HG03135 (cell line): ENCODE measurements around the gene CBLN3.
A peak's percentile ranks its signal among the peaks of the same experiment; 100 is the strongest.

Experiments
- ATAC-seq: cut with Tn5 transposase; IDR thresholded peaks from one replicate; pipeline ENCODE4 v1.9.1; 2021; ENCODE audit warnings: mild to moderate bottlenecking, moderate library complexity; ENCODE audit not compliant: unreplicated experiment

Gene CBLN3

DNA sequence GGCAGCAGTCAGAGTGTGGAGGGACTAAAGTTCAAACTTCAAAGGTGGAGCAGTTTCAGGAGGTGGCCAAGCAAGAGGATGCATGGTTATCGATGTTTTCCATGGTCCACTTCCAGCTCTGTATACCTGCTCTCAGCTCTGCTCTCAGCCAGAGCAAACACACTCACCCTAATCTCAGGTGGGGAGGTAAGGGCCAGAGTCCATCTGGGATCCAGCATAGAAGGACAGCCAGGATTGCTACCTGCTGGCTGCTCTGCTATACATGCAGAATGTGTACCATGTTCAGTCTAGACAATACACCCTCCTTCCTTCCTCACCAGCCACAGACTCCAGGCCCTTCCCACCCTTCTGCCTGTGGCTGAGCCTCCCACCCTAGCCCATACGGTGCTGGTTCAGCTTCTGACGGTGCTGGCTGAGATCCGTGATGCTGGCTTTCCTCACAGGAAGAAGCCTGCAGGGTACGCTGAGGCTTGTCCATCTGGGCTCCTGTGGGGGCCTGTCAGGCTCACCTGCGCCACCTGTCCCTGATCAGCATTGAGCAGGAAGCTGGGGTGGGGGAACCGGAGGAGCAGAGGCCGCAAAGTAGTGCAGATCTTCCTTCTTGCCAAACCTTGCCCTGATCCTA is 2.4 kb downstream of the CBLN3 start:
- ATAC-seq, result no peak

DNA sequence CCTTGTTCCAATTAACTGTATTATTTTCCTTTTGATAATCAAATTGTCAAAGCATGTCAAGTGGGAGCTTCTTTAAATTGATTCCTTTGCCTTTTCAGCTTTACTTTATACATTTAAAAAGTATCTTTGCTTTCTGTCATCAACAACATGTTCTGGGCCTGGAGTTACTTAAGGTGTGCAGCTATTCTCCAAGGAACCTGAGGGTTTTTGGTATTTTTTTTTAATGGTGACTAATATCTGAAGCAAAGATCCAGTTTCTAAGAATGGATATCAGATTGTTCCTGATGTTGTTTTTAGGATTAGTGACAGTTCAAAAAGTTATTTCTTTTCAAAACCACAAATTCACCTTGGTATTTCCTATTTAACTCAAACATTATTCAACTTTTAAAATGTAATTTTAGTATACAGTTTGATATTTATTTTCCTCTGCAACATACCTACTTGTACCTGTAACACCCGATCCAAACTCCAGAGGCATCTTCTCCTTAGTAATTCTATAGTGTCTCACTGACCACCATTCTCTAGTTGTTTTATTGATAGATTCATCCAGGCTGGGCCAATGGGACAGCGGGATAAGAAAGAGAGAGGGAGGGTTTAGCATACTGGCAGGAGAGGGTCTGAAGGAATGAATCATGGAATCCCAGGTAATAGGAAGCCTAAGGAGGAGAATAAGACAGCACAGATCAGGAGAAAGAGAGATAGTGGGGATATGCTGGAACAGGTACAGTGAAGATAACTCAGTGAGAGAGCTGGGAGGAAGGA is 3.1 kb downstream of the CBLN3 start:
- no peak for ATAC-seq

- ATAC-seq, result no peak
These were observed 3.8 kb downstream of the CBLN3 start for GRCh38 chr14:24425704-24426103.

GRCh38 chr14:24422694-24423601 is 6.5 kb downstream of the CBLN3 start:
- no peak for ATAC-seq

DNA sequence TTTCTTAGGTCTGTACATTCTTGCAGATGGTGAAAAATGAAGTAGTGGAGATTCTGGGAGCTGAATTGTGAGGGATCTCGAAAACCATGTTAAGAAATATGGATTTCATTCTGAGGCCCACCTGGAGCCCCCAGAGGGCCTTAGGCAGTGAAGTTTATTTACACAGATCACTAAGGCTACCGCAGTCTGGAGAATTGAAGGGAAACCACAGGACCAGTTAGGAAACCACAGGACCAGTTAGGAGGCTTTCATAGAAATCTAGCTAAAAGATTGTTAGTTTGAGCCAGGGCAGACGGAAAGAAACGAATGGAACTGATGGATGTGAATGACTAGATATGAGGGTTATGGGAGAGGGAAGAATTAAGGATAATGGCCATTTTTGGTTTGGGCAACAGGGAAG is 7.2 kb downstream of the CBLN3 start:
- no peak for ATAC-seq

DNA sequence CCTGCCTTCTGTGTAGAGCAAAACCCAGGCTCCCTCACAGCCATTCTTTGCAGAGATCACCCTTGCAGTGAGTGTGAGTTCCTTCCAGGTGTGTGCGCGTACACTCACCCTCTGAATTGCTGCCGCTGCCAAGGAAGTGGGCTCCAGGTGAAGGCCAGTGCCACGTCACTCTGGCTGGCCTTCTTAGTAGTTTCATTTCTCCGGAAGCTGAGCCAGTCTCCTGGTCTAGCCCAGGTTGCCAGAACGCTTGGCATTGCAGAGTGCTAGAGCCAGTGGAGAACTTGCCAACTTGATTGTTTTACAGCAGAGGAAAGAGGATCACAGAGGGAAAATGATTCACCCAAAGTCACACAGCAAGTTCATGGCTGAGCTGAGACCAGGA is 11.0 kb downstream of the CBLN3 start:
- ATAC-seq, result no peak

- no peak for ATAC-seq
These were observed 11.5 kb downstream of the CBLN3 start for GRCh38 chr14:24417832-24418491.

- no peak for ATAC-seq
These were observed 12.4 kb downstream of the CBLN3 start for GRCh38 chr14:24416932-24417619.

DNA sequence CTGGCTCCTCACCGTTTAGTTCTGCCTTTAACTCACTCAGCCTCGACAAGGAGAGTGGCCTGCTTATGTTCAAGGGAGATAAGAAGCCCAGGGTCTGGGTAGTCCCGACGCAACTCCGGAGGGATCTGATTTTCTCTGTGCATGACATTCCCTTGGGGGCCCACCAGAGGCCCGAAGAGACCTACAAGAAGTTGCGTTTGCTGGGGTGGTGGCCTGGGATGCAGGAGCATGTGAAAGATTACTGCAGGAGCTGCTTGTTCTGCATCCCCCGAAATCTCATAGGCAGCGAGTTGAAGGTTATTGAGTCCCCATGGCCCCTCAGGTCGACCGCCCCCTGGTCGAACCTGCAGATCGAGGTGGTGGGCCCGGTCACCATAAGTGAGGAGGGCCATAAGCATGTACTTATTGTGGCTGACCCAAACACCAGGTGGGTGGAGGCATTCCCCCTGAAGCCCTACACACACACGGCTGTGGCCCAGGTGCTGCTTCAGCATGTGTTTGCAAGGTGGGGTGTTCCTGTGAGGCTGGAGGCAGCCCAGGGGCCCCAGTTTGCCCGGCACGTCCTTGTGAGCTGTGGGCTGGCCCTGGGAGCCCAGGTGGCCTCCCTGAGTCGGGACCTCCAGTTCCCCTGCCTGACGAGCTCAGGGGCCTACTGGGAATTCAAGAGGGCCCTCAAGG is 13.1 kb downstream of the CBLN3 start:
- no peak for ATAC-seq

- no peak for ATAC-seq
These were observed 13.8 kb downstream of the CBLN3 start for GRCh38 chr14:24415421-24416253.

DNA sequence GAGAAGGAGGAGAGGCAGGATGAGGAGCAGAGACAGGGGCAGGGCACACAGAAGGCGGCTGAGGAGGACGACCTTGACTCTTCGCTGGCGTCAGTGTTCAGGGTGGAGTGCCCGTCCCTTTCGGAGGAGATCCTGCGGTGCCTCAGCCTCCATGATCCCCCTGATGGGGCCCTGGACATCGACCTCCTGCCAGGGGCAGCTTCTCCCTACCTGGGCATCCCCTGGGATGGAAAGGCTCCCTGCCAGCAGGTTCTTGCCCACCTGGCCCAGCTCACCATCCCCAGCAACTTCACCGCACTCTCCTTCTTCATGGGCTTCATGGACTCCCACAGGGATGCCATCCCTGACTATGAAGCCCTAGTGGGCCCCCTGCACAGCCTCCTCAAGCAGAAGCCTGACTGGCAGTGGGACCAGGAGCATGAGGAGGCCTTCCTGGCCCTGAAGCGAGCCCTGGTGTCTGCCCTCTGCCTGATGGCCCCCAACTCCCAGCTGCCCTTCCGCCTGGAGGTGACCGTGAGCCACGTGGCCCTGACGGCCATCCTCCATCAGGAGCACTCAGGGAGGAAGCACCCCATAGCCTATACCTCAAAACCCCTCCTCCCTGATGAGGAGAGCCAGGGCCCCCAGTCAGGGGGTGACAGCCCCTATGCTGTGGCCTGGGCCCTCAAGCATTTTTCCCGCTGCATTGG is 14.6 kb downstream of the CBLN3 start:
- ATAC-seq, result no peak

GRCh38 chr14:24414077-24414476 is 15.4 kb downstream of the CBLN3 start:
- no peak for ATAC-seq

DNA sequence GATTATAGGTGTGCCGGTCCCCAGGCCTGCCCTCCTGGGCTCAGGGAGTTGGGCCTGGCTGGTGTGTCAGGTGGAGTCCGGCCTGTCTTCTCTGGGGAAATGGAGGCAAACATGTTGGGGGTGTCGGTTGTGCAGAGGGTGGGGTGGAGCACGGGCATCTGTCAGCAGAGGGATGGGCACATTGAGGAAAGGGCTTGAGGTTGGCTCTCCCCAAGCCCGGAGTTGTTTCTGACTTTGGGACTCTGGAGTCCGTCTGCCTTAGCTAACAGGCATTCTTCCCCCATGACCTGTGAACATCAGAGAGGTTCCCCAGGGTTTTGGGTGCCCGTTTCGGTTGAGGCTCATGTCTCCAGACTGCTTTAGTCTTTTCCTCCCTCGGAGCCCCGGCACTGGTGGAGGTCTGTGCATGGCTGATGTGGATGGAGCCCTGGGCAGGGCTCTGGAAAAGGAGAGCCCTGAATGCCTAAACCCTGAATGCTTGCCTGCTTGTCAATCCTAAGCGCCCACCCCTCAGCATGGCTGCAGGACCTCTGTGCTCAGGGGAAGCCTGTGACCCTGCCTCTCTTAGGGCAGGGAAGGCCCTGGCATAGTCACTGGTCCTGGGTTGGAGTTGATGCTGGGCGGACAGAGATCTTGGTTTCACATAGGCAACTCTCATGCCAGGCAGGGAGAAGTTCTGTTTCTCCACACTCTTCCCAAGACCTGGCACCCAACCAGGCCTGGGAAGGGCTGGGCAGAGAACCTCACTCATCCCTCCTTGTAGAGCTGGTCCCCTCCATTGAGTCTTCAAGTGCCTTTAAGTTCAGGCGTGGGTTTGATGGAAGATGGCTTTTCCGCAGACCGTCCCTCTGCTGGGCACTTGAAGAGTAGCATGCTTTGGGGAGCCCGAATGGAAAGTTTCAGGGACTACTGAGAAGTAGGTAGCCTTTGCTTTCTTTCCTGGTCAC is 17.8 kb downstream of the CBLN3 start:
- ATAC-seq, result peak; percentile 56

DNA sequence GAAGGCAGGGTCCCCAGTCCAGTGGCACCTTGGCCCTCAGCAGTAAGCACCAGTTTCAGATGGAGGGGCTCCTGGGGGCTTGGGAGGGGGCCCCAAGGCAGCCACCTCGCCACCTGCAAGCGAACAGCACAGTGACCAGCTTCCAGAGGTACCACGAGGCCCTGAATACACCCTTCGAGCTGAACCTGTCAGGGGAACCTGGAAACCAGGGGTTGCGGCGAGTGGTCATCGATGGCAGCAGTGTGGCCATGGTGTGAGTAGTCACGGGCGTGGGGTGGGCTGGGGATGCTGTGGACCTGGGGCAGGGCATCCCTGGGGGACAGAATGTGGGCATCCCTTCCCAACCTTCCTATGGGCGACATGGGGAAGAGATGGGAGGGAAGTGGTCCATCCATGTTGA is 19.5 kb downstream of the CBLN3 start:
- ATAC-seq, result no peak

DNA sequence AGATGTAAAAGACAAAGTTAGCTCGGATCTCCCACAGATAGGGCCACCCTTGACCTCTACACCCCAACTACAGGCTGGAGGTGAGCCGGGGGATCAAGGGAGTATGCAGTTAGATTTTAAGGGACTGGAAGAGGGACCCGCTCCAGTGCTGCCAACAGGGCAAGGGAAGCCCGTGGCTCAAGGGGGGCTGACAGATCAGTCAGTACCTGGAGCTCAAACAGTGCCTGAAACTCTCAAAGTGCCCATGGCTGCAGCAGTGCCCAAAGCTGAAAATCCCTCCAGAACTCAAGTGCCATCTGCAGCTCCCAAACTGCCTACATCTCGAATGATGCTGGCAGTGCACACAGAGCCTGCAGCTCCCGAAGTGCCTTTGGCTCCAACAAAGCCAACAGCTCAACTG is 20.3 kb downstream of the CBLN3 start:
- no peak for ATAC-seq

- no peak for ATAC-seq
These were observed 20.7 kb downstream of the CBLN3 start for GRCh38 chr14:24408764-24409163.

GRCh38 chr14:24407608-24408325 is 21.7 kb downstream of the CBLN3 start:
- no peak for ATAC-seq
